ENCODE results near the gene PKP4. TPM values are rescaled to one million over a fixed set of nuclear protein-coding genes. Genes with fewer than 3 reads are reported as not detected.

Gene PKP4
- total RNA-seq, 1 donor = 7.9 TPM

- Histone ChIP-seq H3K4me1 (ENCODE audit: insufficient read depth, low read length) (no peaks in the 10 kb centered on the region), H3K9me3 (ENCODE audit: low read depth, low read length) (no peaks in the 10 kb centered on the region), H3K27me3 (ENCODE audit: insufficient read depth, low read length) (no peaks in the 10 kb centered on the region), H3K4me3 (ENCODE audit: low read length) (no peak overlapping the region)
Measured at GRCh38 chr2:158500333-158500732, 43.6 kb downstream of the PKP4 start.

DNA sequence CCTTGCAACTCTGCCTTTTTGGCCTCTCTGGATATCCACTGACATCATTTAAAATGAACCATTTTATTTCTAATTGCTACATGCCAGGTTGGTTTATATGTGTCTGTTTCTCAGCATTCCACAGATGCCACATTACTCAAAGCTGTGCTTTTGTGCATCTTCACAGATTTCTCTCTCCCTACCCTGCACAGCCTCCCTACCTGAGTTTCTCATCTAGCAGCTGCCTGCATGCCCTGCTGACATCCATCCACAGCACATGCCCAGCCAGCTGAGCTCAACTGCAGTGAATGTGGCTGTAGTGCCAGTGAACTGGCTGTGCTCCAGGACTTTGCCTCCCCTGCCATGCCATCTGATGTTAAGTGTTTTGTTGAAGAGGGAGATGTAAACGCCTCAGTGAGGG lies 44.5 kb downstream of the PKP4 start:
- Histone ChIP-seq H3K4me1 (ENCODE audit: insufficient read depth, low read length) (no peaks in the 10 kb centered on the region), H3K27me3 (ENCODE audit: insufficient read depth, low read length) (no peaks in the 10 kb centered on the region), H3K4me3 (ENCODE audit: low read length) (no peak overlapping the region), H3K9me3 (ENCODE audit: low read depth, low read length) (no peaks in the 10 kb centered on the region)

DNA sequence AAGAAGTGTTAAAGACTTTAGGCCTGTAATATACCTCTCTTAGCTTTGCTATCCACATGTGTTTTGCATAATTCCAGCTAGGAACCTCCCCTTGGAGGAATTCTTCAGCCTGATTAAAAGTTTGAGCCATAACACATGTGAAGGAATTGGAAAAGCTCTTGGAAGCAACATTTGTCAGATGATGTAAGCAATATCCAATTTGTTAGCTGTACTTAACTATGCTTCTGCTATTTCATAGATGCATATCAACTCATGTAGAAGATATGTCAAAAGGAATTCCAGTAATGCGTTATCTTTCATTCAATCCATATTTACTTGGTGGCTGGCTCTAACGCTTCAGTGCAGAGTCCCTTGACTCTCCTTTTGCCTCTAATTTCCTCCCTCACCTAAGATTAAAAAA lies 46.2 kb downstream of the PKP4 start:
- Histone ChIP-seq H3K9me3 (ENCODE audit: low read depth, low read length) (no peaks in the 10 kb centered on the region), H3K4me1 (ENCODE audit: insufficient read depth, low read length) (no peaks in the 10 kb centered on the region), H3K27me3 (ENCODE audit: insufficient read depth, low read length) (no peaks in the 10 kb centered on the region), H3K4me3 (ENCODE audit: low read length) (no peak overlapping the region)

DNA sequence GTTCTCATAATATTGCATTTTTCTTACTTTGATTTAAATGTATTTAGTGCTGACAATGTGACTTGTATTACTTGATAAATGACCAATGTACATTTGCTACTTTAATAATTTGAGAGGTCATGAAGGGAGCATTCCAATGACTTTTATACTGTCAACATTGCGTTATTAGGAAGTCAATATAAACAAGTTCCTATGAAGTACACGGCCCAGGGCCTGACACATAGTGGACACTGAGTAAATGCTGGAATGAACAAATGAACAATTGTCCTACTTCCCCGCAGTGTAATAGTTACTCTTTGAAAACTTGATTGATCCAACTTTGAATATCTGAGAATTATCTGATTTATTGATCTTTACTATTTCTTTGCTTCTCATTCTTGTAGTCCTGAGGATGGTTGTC lies 47.3 kb downstream of the PKP4 start:
- Histone ChIP-seq H3K4me1 (ENCODE audit: insufficient read depth, low read length) (no peaks in the 10 kb centered on the region), H3K9me3 (ENCODE audit: low read depth, low read length) (no peaks in the 10 kb centered on the region), H3K27me3 (ENCODE audit: insufficient read depth, low read length) (no peaks in the 10 kb centered on the region), H3K4me3 (ENCODE audit: low read length) (no peak overlapping the region)

DNA sequence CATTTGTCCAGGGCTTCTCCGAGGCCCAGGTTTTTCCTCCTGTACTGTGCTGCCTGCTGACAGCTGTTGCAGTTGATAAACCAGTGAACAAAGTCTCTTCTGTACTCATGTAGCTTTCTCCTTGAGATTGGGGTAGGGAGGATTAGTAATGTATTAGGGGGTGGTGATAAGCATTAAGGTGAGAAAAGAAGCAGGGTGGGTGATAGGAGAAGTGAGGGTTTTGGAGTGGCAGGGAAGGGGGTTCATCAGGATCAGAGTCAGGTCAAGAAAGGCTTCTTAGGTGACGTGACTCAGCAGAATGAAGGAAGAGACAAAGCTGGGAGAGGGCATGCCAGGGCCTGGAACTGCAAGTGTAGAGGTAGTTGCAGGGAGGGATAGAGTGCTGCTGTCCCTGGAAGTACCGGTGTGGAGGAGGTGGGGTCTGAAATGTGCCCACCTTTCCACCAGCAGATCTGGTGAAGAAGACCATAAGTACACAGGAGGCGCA lies 48.7 kb downstream of the PKP4 start:
- Histone ChIP-seq H3K9me3 (ENCODE audit: low read depth, low read length) (no peaks in the 10 kb centered on the region), H3K4me3 (ENCODE audit: low read length) (no peak overlapping the region), H3K27me3 (ENCODE audit: insufficient read depth, low read length) (no peaks in the 10 kb centered on the region), H3K4me1 (ENCODE audit: insufficient read depth, low read length) (no peaks in the 10 kb centered on the region)

DNA sequence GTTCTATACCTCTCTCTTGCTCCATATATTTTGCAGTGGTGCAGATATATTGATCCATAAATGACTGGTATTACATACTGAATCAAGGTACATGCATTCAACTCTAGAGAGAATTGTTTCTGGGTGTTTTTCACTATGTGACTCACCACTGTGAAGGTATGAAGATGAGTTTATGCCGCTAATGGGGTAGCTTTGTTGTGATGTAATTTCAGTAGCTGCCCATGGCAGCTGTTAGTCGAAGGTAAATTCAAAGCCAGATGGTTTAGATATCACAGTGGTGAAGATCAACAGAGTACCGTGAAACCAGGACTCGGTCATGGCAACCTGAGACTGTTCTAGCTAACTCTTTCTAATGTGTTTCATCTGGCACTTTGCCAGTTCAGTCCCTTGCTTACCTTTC lies 50.4 kb downstream of the PKP4 start:
- Histone ChIP-seq H3K9me3 (ENCODE audit: low read depth, low read length) (no peaks in the 10 kb centered on the region), H3K4me1 (ENCODE audit: insufficient read depth, low read length) (no peaks in the 10 kb centered on the region), H3K4me3 (ENCODE audit: low read length) (no peak overlapping the region), H3K27me3 (ENCODE audit: insufficient read depth, low read length) (no peaks in the 10 kb centered on the region)

DNA sequence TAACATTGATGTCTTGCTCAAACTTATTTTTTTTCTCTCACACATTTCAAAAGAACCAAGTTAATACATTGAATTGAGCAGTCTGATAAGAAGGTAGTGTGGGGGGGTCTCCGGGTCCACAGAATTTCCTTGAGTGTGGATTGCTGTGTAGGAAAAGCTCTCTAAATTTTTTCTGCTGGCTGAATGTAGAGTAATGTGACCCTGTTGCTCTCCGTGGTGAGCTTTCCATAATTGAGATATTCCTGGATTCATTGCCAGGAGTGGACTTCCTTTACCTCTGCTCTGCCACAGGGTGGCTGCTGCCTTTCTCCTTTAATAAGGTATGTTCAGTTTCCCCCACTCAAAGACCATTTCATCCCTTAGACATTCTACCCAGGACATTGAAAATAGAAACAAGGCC lies 50.9 kb downstream of the PKP4 start:
- H3K9me3 ChIP-seq (ENCODE audit: low read depth, low read length) = no peaks in the 10 kb centered on the region
- no peaks in the 10 kb centered on the region for H3K27me3 ChIP-seq (ENCODE audit: insufficient read depth, low read length)
- no peak overlapping the region for H3K4me3 ChIP-seq (ENCODE audit: low read length)
- no peaks in the 10 kb centered on the region for H3K4me1 ChIP-seq (ENCODE audit: insufficient read depth, low read length)

- Histone ChIP-seq H3K4me1 (ENCODE audit: insufficient read depth, low read length) (no peaks in the 10 kb centered on the region), H3K27me3 (ENCODE audit: insufficient read depth, low read length) (no peaks in the 10 kb centered on the region), H3K4me3 (ENCODE audit: low read length) (no peak overlapping the region), H3K9me3 (ENCODE audit: low read depth, low read length) (no peaks in the 10 kb centered on the region)
Measured at GRCh38 chr2:158509928-158510797, 53.4 kb downstream of the PKP4 start.

DNA sequence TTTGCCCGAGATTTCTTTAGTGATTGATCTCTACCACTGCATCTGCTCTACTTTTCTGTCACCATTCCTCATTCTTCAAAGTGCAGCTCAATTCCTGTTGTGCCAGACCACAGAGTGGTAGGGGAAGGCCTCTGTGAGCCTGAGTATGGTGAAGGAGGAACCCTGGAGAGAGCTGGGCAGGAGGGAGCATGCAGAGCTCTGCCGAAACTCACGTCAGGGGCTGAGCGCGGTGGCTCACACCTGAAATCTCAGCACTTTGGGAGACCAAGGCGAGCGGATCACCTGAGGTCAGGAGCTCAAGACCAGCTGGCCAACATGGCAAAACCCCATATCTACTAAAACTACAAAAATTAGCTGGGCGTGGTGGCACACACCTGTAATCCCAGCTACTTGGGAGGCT lies 54.1 kb downstream of the PKP4 start:
- Histone ChIP-seq H3K9me3 (ENCODE audit: low read depth, low read length) (no peaks in the 10 kb centered on the region), H3K27me3 (ENCODE audit: insufficient read depth, low read length) (no peaks in the 10 kb centered on the region), H3K4me1 (ENCODE audit: insufficient read depth, low read length) (no peaks in the 10 kb centered on the region), H3K4me3 (ENCODE audit: low read length) (no peak overlapping the region)

DNA sequence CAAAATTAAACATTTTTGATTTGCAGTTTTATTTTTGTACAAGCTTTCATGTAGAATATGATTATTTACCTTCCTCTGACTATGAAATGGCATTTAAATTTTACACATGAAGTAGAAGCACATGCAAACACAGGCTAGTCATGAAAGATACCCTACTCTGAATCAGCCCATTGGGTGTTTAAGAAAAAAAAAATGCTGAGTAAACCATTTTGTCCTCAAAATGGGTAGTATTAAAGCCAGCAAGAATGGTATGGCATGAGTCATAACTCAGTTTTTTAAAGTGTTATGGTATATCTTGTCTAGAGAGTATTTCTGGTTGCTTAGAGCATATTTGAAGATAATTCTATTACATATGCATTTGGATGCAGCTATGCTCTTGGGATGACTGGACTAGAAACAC lies 55.0 kb downstream of the PKP4 start:
- Histone ChIP-seq H3K27me3 (ENCODE audit: insufficient read depth, low read length) (no peaks in the 10 kb centered on the region), H3K4me3 (ENCODE audit: low read length) (no peak overlapping the region), H3K4me1 (ENCODE audit: insufficient read depth, low read length) (no peaks in the 10 kb centered on the region), H3K9me3 (ENCODE audit: low read depth, low read length) (no peaks in the 10 kb centered on the region)

GRCh38 chr2:158512323-158512722 lies 55.6 kb downstream of the PKP4 start:
- Histone ChIP-seq H3K4me1 (ENCODE audit: insufficient read depth, low read length) (no peaks in the 10 kb centered on the region), H3K4me3 (ENCODE audit: low read length) (no peak overlapping the region), H3K9me3 (ENCODE audit: low read depth, low read length) (no peaks in the 10 kb centered on the region), H3K27me3 (ENCODE audit: insufficient read depth, low read length) (no peaks in the 10 kb centered on the region)

- peaks cover 5% of the 10 kb centered on the region for H3K4me1 ChIP-seq (ENCODE audit: insufficient read depth, low read length)
- no peaks in the 10 kb centered on the region for H3K9me3 ChIP-seq (ENCODE audit: low read depth, low read length)
- no peaks in the 10 kb centered on the region for H3K27me3 ChIP-seq (ENCODE audit: insufficient read depth, low read length)
- H3K4me3 ChIP-seq (ENCODE audit: low read length) = no peak overlapping the region
Measured at GRCh38 chr2:158513841-158514240, 57.1 kb downstream of the PKP4 start.

DNA sequence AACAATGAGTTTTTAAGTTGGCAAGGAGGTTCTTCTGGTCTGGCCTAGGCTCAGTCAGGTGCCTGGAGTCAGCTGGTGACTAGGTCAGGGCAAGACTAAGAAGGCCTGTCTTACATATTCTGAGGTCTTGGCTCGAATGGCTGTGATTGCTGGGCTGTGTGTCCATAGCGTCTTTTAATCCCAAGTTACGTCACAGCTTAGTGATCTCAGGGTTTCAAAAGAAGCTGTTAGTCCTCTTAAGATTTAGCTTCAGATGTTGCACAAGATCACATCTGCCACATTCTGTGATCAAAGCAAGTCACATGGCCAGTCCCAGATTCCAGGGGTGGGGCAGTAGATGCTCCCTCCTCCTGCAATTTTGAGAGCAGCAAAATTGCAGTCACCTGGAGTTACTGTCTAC lies 61.3 kb downstream of the PKP4 start:
- no peak overlapping the region for H3K4me3 ChIP-seq (ENCODE audit: low read length)
- no peaks in the 10 kb centered on the region for H3K27me3 ChIP-seq (ENCODE audit: insufficient read depth, low read length)
- no peaks in the 10 kb centered on the region for H3K9me3 ChIP-seq (ENCODE audit: low read depth, low read length)
- H3K4me1 ChIP-seq (ENCODE audit: insufficient read depth, low read length) = peaks cover 5% of the 10 kb centered on the region

DNA sequence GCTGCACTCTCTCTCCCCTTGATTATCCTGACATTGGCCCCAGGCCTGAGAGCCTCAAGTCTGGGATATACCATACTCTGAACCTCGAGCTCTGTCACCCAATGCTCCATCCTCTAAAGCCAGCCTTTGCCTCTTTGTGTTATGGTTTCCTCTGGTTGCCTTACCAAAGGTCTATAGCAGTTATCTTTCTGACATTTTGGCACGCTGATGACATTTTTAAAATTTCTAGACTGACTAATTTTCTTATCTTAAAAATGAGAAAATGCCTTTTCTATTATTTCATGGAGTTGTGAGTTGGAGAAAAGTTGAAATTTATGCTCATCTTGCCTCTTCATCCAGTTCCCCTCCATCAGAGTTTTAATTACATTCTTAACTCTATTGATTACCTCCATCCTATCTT lies 62.7 kb downstream of the PKP4 start:
- no peak overlapping the region for H3K4me3 ChIP-seq (ENCODE audit: low read length)
- H3K9me3 ChIP-seq (ENCODE audit: low read depth, low read length) = no peaks in the 10 kb centered on the region
- H3K27me3 ChIP-seq (ENCODE audit: insufficient read depth, low read length) = no peaks in the 10 kb centered on the region
- H3K4me1 ChIP-seq (ENCODE audit: insufficient read depth, low read length) = peaks cover 5% of the 10 kb centered on the region

GRCh38 chr2:158529379-158530259 lies 72.9 kb downstream of the PKP4 start:
- H3K27me3 ChIP-seq (ENCODE audit: insufficient read depth, low read length) = no peaks in the 10 kb centered on the region
- H3K4me3 ChIP-seq (ENCODE audit: low read length) = no peak overlapping the region
- no peaks in the 10 kb centered on the region for H3K4me1 ChIP-seq (ENCODE audit: insufficient read depth, low read length)
- no peaks in the 10 kb centered on the region for H3K9me3 ChIP-seq (ENCODE audit: low read depth, low read length)
